Stimulated activated CD8-positive, alpha-beta memory T cell treated with anti-CD3 and anti-CD28 coated beads, Interleukin-4, amount 100 ng/mL, for 1 hour (primary cell): ENCODE data around the gene ITPRID1.

ENCODE experiments used
- DNase-seq, 2 donors: peaks; one replicate each; pipeline ENCODE4 v3.0.0-alpha.2; 2020; ENCODE audit warnings: low read depth in 2 of 2, low spot score in 1 of 2

Gene ITPRID1

GRCh38 chr7:31692871-31693270 is 179.0 kb downstream of the ITPRID1 start:
- DNase-seq, result no peak

DNA sequence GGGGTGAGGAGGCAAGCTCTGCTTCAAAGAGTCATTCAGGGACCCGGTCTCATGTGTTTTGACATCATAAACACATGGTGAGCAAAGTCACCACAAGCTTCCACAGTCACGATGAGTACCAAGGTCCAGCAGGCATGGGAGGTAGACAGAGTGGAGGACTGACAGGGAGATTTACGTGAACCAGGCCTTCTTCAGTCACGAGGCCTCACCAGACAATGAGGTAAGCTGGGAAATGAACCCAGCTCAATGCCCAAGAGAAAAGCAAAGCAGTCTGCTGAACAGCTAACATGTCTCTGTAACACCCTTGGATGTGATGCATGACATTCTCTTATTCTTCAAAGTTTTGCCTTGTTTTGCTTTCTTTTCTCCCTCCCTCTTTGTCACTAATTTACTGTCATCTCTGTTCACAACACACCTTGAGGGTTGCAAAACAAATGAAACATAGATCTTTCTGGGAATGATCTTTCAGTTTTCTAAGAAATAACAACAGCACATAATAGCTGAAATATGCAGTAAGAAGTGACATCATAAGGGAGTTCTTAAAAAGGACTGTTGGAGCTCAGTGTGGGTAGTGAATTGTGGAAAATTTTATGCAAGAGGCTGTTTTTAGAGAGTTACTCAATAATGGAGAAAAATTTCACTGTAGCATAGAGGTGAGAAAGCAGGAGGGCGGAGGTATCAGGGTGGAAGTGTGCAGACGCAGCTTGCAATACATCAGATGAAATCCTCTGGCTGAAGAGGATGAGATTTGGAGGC is 182.1 kb downstream of the ITPRID1 start:
- no peak for DNase-seq

DNA sequence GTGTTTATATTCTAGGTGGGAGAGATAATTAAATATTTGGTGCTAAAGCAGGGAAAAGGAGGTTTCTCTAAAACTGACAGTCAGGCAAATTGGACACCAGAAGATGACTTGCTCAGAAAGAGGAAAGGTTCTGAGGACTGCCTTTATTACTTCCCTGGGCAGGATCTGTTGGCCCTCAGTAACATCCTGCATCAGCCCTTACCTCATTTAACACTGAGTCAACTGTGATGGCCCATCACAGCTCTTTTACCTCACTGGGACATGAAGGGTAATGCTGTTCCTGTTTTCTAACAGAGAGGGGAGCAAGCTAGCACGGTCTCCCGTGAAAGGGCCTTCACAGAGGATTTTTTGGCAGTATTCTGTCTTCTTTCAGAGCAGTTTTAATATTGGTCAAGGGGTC is 185.2 kb downstream of the ITPRID1 start:
- no peak for DNase-seq

DNA sequence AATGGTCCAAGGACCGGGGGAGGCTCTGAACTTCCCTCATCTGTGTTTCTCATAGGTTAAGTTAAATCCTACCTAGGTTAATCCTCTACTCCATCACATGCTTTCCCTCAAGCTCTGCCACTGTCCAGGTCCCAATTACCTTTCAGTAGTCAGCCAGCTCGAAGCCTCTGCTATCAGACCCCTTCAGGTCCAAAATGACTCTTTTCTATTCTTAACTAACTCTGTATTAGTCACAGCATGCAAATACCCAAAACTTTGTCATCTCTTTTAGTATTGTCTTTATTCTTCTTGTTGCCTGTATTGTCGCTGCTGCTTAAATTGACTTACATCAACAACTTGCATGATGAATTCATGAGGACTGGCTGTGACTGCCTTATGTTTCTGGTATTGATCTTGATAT is 188.5 kb downstream of the ITPRID1 start:
- no peak for DNase-seq

- DNase-seq, result no peak
Observed at GRCh38 chr7:31705377-31705776, 191.5 kb downstream of the ITPRID1 start.

GRCh38 chr7:31707089-31707488 is 193.2 kb downstream of the ITPRID1 start:
- no peak for DNase-seq
